Kidney (tissue), 22 donors: ENCODE measurements around the gene YBEY. TPM values are rescaled to one million over a fixed set of nuclear protein-coding genes. Genes with fewer than 3 reads are reported as not detected.
"Not testable (repeated sequence)": the region's sequence is repeated elsewhere in the genome, so short reads cannot be mapped to it uniquely, and the experiment has no call there.

Source experiments
- DNase-seq, 5 donors: peaks; one replicate each; pipeline ENCODE4 v3.0.0-alpha.2; 2013 to 2020
- FAIRE-seq: peaks from 2 replicates; lab custom pipeline; 2012; peaks lifted over from hg19 to GRCh38; lab: Jason Lieb, UNC
- H3K27ac ChIP-seq, 2 donors: one replicate each; pipeline ENCODE4 v1.7.0; 2013; ENCODE audit warnings: low read depth in 2 of 2, low read length in 2 of 2, inconsistent platforms in 1 of 2
- H3K27me3 ChIP-seq: one replicate; pipeline ENCODE4 v1.7.1; 2013; ENCODE audit warnings: low read length, inconsistent platforms; ENCODE audit not compliant: control insufficient read depth, insufficient read depth
- H3K36me3 ChIP-seq, 3 donors: one replicate each; pipeline versions ENCODE4 v1.7.0 to v1.7.1; 2013; ENCODE audit warnings: low read length in 3 of 3, control low read depth in 1 of 3, inconsistent platforms in 1 of 3; ENCODE audit not compliant: insufficient read depth in 3 of 3, control insufficient read depth in 2 of 3
- H3K4me1 ChIP-seq, 3 donors: one replicate each; pipeline versions ENCODE4 v1.7.0 to v1.7.1; 2013; ENCODE audit warnings: low read length in 3 of 3, inconsistent platforms in 1 of 3, low read depth in 1 of 3; ENCODE audit not compliant: control insufficient read depth in 2 of 3, insufficient read depth in 2 of 3
- H3K4me3 ChIP-seq, 3 donors: one replicate each; pipeline versions ENCODE4 v1.7.0 to v1.8.1; 2013; ENCODE audit warnings: low read length in 3 of 3, control low read depth in 1 of 3, inconsistent platforms in 1 of 3
- H3K9ac ChIP-seq, 3 donors: one replicate each; pipeline versions ENCODE4 v1.7.0 to v1.7.1; 2013; ENCODE audit warnings: low read length in 3 of 3, control low read depth in 1 of 3, inconsistent platforms in 1 of 3
- H3K9me3 ChIP-seq, 3 donors: one replicate each; pipeline versions ENCODE4 v1.7.0 to v1.7.1; 2013; ENCODE audit warnings: low read length in 3 of 3, control low read depth in 1 of 3, inconsistent platforms in 1 of 3; ENCODE audit not compliant: control insufficient read depth in 2 of 3, insufficient read depth in 1 of 3
- intact Hi-C: fragments of 100-400 bp; cut with DNase I; formaldehyde crosslinking; loops from one replicate; pipeline ENCODE4 v1.11.1; 2022
- long read RNA-seq, 10 donors: library from polyadenylated mRNA in 1 of 10; unstranded in 1 of 10; transcript quantifications; one replicate each; pipeline ENCODE4 v2.0.0 and lab custom pipeline, GENCODE V29; 2021 to 2026
- polyA plus RNA-seq: library from polyadenylated mRNA; stranded (reverse); fragments of 350-450 nt; fragmentation: Illumina TruSeq; extraction: RNeasy Lipid Tissue Mini Kit (QIAGEN cat#74804); gene quantifications from one replicate; pipeline ENCODE4 v1.2.3, GENCODE V29; 2014; ENCODE audit warnings: low read depth, low replicate concordance; ENCODE audit not compliant: insufficient read depth
- total RNA-seq: library from RNA; stranded (reverse); fragmentation: NEBNext Ultra II Directional; extraction: Animal tissue kit (Norgen Biotek cat#: 25700); gene quantifications from one replicate; pipeline ENCODE4 v1.2.1, GENCODE V29; 2021
- TF ChIP-seq, protein P1 (sequence below): IDR thresholded peaks from 3 replicates; pipeline ENCODE4 v1.5.1; 2012; ENCODE audit warnings: mild to moderate bottlenecking, moderate library complexity, borderline replicate concordance; ENCODE audit not compliant: insufficient read depth; ENCODE audit errors: extremely low read depth
- donor health status: control.
- donor health status: control.
- donor health status: control.
- donor health status: control.
- donor health status: control.
- donor health status: DM: yes; HTN: yes; CAD: no.
- donor health status: Normal renal cell carcinoma (clear cell type).

Gene YBEY
- total RNA-seq (17.5 TPM), polyA plus RNA-seq (29.6 TPM)
- long read RNA-seq, donor 1, transcript YBEY-206 (5 exons, 744 nt), result major isoform, 5 of 29 reads
- long read RNA-seq, donor 1, partial matches to known transcripts, result 13 of 29 reads
- long read RNA-seq, donor 1, other reads (novel, unspliced or antisense), result 7 of 29 reads
- long read RNA-seq, donor 2, transcript YBEY-206 (5 exons, 744 nt), result major isoform, 12 of 34 reads
- long read RNA-seq, donor 2, partial matches to known transcripts, result 14 of 34 reads
- long read RNA-seq, donor 2, other reads (novel, unspliced or antisense), result 0 of 34 reads
- long read RNA-seq, donor 3, transcript YBEY-206 (5 exons, 744 nt), result major isoform, 6 of 15 reads
- long read RNA-seq, donor 3, partial matches to known transcripts, result 8 of 15 reads
- long read RNA-seq, donor 3, other reads (novel, unspliced or antisense), result 0 of 15 reads
- long read RNA-seq, donor 4, partial matches to known transcripts, result 5 of 9 reads
- long read RNA-seq, donor 4, other reads (novel, unspliced or antisense), result 0 of 9 reads
- long read RNA-seq, donor 5, partial matches to known transcripts, result 0 of 1 reads
- long read RNA-seq, donor 5, other reads (novel, unspliced or antisense), result 0 of 1 reads
- long read RNA-seq, donor 6, transcript YBEY-206 (5 exons, 744 nt), result major isoform, 20 of 47 reads
- long read RNA-seq, donor 6, partial matches to known transcripts, result 19 of 47 reads
- long read RNA-seq, donor 6, other reads (novel, unspliced or antisense), result 0 of 47 reads
- long read RNA-seq, donor 7, partial matches to known transcripts, result 8 of 17 reads
- long read RNA-seq, donor 7, other reads (novel, unspliced or antisense), result 3 of 17 reads
- long read RNA-seq, donor 8, transcript YBEY-206 (5 exons, 744 nt), result major isoform, 9 of 18 reads
- long read RNA-seq, donor 8, partial matches to known transcripts, result 7 of 18 reads
- long read RNA-seq, donor 8, other reads (novel, unspliced or antisense), result 0 of 18 reads
- long read RNA-seq, donor 9, partial matches to known transcripts, result 0 of 5 reads
- long read RNA-seq, donor 9, other reads (novel, unspliced or antisense), result 0 of 5 reads
- long read RNA-seq, donor 10, transcript YBEY-206 (5 exons, 744 nt), result major isoform, 5 of 14 reads
- long read RNA-seq, donor 10, partial matches to known transcripts, result 7 of 14 reads
- long read RNA-seq, donor 10, other reads (novel, unspliced or antisense), result 0 of 14 reads

DNA sequence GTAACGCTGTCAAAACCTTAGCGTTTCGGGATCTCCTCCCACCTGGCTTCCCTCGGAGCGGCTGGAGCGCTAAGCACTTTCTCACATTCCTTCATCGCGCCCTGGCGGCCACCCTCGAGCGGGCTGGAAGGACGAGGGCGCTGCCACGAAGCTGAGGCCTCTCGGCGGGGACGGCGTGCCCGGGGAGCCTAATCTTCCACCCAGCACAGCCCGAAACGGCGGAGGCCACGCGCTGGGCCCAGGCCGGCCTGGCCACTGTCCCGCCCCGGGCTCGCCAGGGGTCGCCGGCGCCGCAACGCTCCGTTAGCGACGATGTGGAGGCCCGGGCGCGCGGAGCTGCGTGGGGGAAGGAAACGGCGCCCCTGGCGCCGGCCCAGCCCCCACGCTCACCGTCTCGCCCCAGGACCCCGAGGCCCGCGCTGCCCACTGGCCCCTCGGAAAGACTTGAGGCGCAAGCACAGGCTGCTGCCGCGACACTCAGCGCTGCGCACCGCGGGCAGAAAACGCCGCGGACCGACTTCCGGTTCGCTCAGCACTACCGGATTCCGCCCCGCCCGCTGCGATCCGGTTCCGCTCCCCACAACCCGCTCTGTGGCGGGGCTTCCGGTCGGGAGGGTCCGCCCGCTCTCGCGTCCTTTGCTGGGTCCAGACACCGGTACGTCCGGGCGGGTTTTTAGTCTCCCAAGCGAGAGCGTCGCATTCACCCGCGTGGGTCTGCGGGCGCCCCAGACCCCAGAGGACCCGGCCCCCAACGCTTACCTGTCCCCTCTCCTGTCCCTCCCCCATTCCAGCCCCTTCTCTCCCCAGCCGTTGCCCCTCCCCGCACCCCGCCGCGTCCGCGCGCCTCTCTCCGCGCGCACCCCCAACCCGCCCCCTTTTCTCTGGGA lies at the start of gene YBEY:
TSS of gene YBEY (plus strand) at position 582 of the 887 bp plus-strand sequence. CDS start 572 bp downstream, outside the sequence.
- Histone ChIP-seq H3K4me3 (peak within 1 kb of the TSS; percentile 74 to 98 (median 80)), H3K9me3 (no peaks in the 10 kb centered on the region), H3K4me1 (peaks cover 4 to 23% (median 21%) of the 10 kb centered on the region in 3 donors), H3K27ac (peak within 1 kb of the TSS; percentile 79 to 90), H3K36me3 (peaks cover 2 to 6% (median 5%) of the 10 kb centered on the region in 3 donors), H3K27me3 (no peaks in the 10 kb centered on the region), H3K9ac (peak within 1 kb of the TSS; percentile 69 to 96 (median 85))
- TF ChIP-seq, protein P1, sequence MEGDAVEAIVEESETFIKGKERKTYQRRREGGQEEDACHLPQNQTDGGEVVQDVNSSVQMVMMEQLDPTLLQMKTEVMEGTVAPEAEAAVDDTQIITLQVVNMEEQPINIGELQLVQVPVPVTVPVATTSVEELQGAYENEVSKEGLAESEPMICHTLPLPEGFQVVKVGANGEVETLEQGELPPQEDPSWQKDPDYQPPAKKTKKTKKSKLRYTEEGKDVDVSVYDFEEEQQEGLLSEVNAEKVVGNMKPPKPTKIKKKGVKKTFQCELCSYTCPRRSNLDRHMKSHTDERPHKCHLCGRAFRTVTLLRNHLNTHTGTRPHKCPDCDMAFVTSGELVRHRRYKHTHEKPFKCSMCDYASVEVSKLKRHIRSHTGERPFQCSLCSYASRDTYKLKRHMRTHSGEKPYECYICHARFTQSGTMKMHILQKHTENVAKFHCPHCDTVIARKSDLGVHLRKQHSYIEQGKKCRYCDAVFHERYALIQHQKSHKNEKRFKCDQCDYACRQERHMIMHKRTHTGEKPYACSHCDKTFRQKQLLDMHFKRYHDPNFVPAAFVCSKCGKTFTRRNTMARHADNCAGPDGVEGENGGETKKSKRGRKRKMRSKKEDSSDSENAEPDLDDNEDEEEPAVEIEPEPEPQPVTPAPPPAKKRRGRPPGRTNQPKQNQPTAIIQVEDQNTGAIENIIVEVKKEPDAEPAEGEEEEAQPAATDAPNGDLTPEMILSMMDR, result peak; percentile 41
- no peak for FAIRE-seq
- DNase-seq, result peak; percentile 93 to 97 (median 96)
- intact Hi-C loops, result no loop called here

DNA sequence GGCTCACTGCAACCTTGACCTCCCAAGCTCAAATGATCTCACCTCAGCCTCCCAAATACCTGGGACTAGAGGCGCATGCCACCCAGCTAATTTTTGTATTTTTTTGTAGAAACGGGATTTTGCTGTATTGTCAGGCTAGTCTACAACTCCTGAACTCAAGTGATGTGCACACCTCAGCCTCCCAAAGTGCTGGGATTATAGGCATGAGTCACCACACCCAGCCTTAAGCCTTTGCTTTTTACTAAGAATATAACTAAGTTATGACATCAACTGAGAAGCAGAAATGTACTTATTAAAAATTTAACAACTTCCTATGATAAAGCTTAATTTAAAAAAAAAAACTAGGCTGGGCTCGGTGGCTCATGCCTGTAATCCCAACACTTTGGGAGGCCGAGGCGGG lies 48.7 kb upstream of the YBEY start:
- peaks cover 15 to 60% (median 49%) of the 10 kb centered on the region in 3 donors for H3K36me3 ChIP-seq
- H3K9ac ChIP-seq, result no peak overlapping the region
- TF ChIP-seq, protein P1, result no peak
- intact Hi-C loops, result no loop called here
- no peak for DNase-seq
- no peaks in the 10 kb centered on the region for H3K9me3 ChIP-seq
- no peak for FAIRE-seq
- no peaks in the 10 kb centered on the region for H3K4me1 ChIP-seq
- H3K27me3 ChIP-seq, result no peaks in the 10 kb centered on the region
- H3K4me3 ChIP-seq, result no peak overlapping the region
- H3K27ac ChIP-seq, result no peak overlapping the region

DNA sequence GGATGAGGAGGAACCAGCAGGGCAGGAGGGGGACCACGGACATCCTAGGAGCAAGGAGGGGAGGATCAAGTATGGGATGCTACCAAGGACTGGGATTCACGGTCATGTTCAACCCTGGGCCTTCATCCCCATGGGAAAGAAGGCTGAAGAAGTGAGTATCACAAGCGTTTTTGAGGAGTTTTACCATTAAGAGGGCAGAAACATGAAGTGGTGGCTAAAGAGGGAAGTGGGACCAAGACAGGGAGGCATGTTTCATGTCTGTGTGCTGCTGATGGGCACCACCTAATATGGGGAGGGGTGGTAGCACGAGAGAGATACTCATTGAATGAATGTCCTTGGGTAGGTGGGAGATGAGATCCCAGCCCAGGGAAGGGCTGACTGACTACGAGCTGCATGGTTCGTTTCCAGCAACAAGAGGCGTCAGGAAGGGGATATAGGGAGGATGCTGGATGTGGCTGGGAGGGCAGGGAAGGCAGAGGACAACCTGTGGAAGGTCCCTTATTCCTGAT lies 46.3 kb upstream of the YBEY start:
- H3K27me3 ChIP-seq, result no peaks in the 10 kb centered on the region
- FAIRE-seq (no peak), DNase-seq (no peak)
- H3K4me3 ChIP-seq, result no peak overlapping the region
- TF ChIP-seq, protein P1, result no peak
- H3K36me3 ChIP-seq, result peaks cover 18 to 68% (median 60%) of the 10 kb centered on the region in 3 donors
- H3K27ac ChIP-seq, result no peak overlapping the region
- no peak overlapping the region for H3K9ac ChIP-seq
- intact Hi-C loops, result no loop called here
- H3K4me1 ChIP-seq, result no peaks in the 10 kb centered on the region
- no peaks in the 10 kb centered on the region for H3K9me3 ChIP-seq

- peaks cover 18 to 57% (median 52%) of the 10 kb centered on the region in 3 donors for H3K36me3 ChIP-seq
- H3K27me3 ChIP-seq, H3K4me3 ChIP-seq, H3K9ac ChIP-seq, H3K9me3 ChIP-seq, H3K27ac ChIP-seq, DNase-seq, H3K4me1 ChIP-seq, FAIRE-seq, intact Hi-C loops: not testable (repeated sequence)
Measured at GRCh38 chr21:46241577-46241976, 44.6 kb upstream of the YBEY start.
